GM12878 (cell line): ENCODE measurements around the gene NISCH. TPM values are rescaled to one million over a fixed set of nuclear protein-coding genes. Genes with fewer than 3 reads are reported as not detected.

Experiments
- ATAC-seq: fragments of 200-7000 bp; cut with Tn5 transposase; 3 replicates; pipeline ENCODE4 v1.9.1; 2020; ENCODE audit warnings: mild to moderate bottlenecking, moderate library complexity
- BruUV-seq: library from RNA; stranded (reverse); fragments of 400-500 nt; replicated peaks from 2 replicates; lab custom pipeline; 2021; lab: Mats Ljungman, UMichigan
- CTCF ChIA-PET: fragments of 300-600 bp; sonication (Branson Sonifier 250); formaldehyde crosslinking; extraction: SDS; loops from one replicate; lab custom pipeline; 2021; ENCODE audit warnings: inconsistent platforms; lab: Yijun Ruan, JAX
- POLR2A ChIA-PET: fragments of 350-600 bp; formaldehyde crosslinking; extraction: SDS; loops from one replicate; lab custom pipeline; 2021; ENCODE audit warnings: inconsistent platforms; lab: Charles Lee
- RAD21 ChIA-PET: fragments of 300-600 bp; sonication (Branson Sonifier 250); formaldehyde crosslinking; loops from one replicate; lab custom pipeline; 2023; ENCODE audit warnings: antibody characterized with exemption; ENCODE audit not compliant: unreplicated experiment; lab: Charles Lee
- SMC1A ChIA-PET: fragments of 300-600 bp; sonication (Branson Sonifier 250); formaldehyde crosslinking; loops from one replicate; lab custom pipeline; 2023; ENCODE audit not compliant: unreplicated experiment, uncharacterized antibody; lab: Charles Lee
- DNase-seq: peaks from one replicate; pipeline ENCODE4 v3.0.0-alpha.2; 2011; ENCODE audit warnings: low read depth, low spot score
- FAIRE-seq: peaks from 3 replicates; lab custom pipeline; 2011; peaks lifted over from hg19 to GRCh38; lab: Jason Lieb, UNC
- H2AFZ ChIP-seq: 2 replicates; pipeline ENCODE4 v1.6.0; 2011; ENCODE audit warnings: low read depth, low read length, control low read depth; ENCODE audit not compliant: control insufficient read depth
- H3K27ac ChIP-seq: 2 replicates; pipeline ENCODE4 v1.5.1; 2011; ENCODE audit warnings: control low read depth; ENCODE audit not compliant: control insufficient read depth, insufficient read depth
- H3K27me3 ChIP-seq, 2 experiments: replicated peaks in 1 of 2; 2 replicates each; pipeline versions ENCODE4 v1.6.0 to v1.6.1; 2011; ENCODE audit warnings: low read length in 1 of 2; ENCODE audit not compliant: control insufficient read depth in 2 of 2, insufficient read depth in 2 of 2
- H3K36me3 ChIP-seq, 2 experiments: 2 replicates each; pipeline ENCODE4 v1.5.1; 2011; ENCODE audit warnings: low read length in 1 of 2; ENCODE audit not compliant: control insufficient read depth in 2 of 2, insufficient read depth in 2 of 2
- H3K4me1 ChIP-seq: 2 replicates; pipeline ENCODE4 v1.6.1; 2011; ENCODE audit warnings: mild to moderate bottlenecking, low read length, moderate library complexity, mixed read lengths; ENCODE audit not compliant: control insufficient read depth, insufficient read depth
- H3K4me2 ChIP-seq: 2 replicates; pipeline ENCODE4 v1.6.0; 2011; ENCODE audit warnings: control low read depth; ENCODE audit not compliant: control insufficient read depth, insufficient read depth
- H3K4me3 ChIP-seq: fragments of 200-600 bp; sonication (generic); 2 replicates; pipeline ENCODE4 v1.5.1; 2016
- H3K79me2 ChIP-seq: 2 replicates; pipeline ENCODE4 v1.6.0; 2011; ENCODE audit warnings: low read length; ENCODE audit not compliant: control insufficient read depth, insufficient read depth
- H3K9ac ChIP-seq: 2 replicates; pipeline ENCODE4 v1.8.0; 2011; ENCODE audit warnings: low read length, control low read depth, mixed read lengths; ENCODE audit not compliant: control insufficient read depth, insufficient read depth
- H3K9me3 ChIP-seq: replicated peaks from 3 replicates; pipeline ENCODE4 v1.5.1; 2011; ENCODE audit warnings: mild to moderate bottlenecking, low read length; ENCODE audit not compliant: control insufficient read depth, insufficient read depth
- H4K20me1 ChIP-seq: 2 replicates; pipeline ENCODE4 v1.6.0; 2011; ENCODE audit not compliant: control insufficient read depth, insufficient read depth
- CHD1 ChIP-seq: IDR thresholded peaks from 2 replicates; pipeline ENCODE4 v1.6.1; 2012; ENCODE audit warnings: low read depth, low read length, improper control_type of control experiment
- EGR1 ChIP-seq, 2 experiments: IDR thresholded peaks; 1 replicate in 1 of 2; 2 replicates in 1 of 2; pipeline ENCODE4 v1.6.1; 2011 to 2012; ENCODE audit warnings: low read depth in 2 of 2, low read length in 2 of 2, borderline replicate concordance in 1 of 2, mild to moderate bottlenecking in 1 of 2, moderate library complexity in 1 of 2
- ESRRA ChIP-seq: IDR thresholded peaks from 2 replicates; pipeline ENCODE4 v1.6.1; 2012; ENCODE audit warnings: mild to moderate bottlenecking, low read length, improper control_type of control experiment
- IRF4 ChIP-seq: IDR thresholded peaks from 2 replicates; pipeline ENCODE4 v1.6.1; 2011; ENCODE audit warnings: low read depth, low read length
- KAT2A ChIP-seq: conservative IDR thresholded peaks from 2 replicates; pipeline ENCODE4 v1.6.1; 2011; ENCODE audit warnings: low read depth, low read length; ENCODE audit not compliant: control insufficient read depth
- KLF5 ChIP-seq: fragments of 450-650 bp; IDR thresholded peaks from 2 replicates; pipeline ENCODE4 v1.6.1; 2014; ENCODE audit warnings: mild to moderate bottlenecking; ENCODE audit not compliant: partially characterized antibody
- NFXL1 ChIP-seq: fragments of 450-650 bp; IDR thresholded peaks from 2 replicates; pipeline ENCODE4 v1.6.1; 2017; ENCODE audit warnings: antibody characterized with exemption, mild to moderate bottlenecking, borderline replicate concordance
- NRF1 ChIP-seq: conservative IDR thresholded peaks from 2 replicates; pipeline ENCODE4 v1.6.1; 2011; ENCODE audit warnings: mild to moderate bottlenecking, low read depth, low read length, improper control_type of control experiment
- PAX5 ChIP-seq: IDR thresholded peaks from 2 replicates; pipeline ENCODE4 v1.6.1; 2011; ENCODE audit warnings: low read depth, low read length, borderline replicate concordance
- RCOR1 ChIP-seq: conservative IDR thresholded peaks from 2 replicates; pipeline ENCODE4 v1.6.1; 2012; ENCODE audit warnings: low read depth, low read length, improper control_type of control experiment
- SIN3A ChIP-seq: IDR thresholded peaks from 2 replicates; pipeline ENCODE4 v1.6.1; 2012; ENCODE audit warnings: low read depth, low read length, improper control_type of control experiment
- SUZ12 ChIP-seq: fragments of 200-600 bp; sonication (generic); IDR thresholded peaks from one replicate; pipeline ENCODE4 v1.6.1; 2018; ENCODE audit warnings: antibody characterized with exemption, mild to moderate bottlenecking; ENCODE audit not compliant: unreplicated experiment
- TCF7 ChIP-seq: IDR thresholded peaks from 2 replicates; pipeline ENCODE4 v1.6.1; 2014; ENCODE audit warnings: antibody characterized with exemption, borderline replicate concordance
- WGBS: methylation state at CpG from one replicate; pipeline ENCODE4 v1.1.6; 2016; ENCODE audit warnings: low lambda C conversion rate; ENCODE audit not compliant: insufficient replicate concordance, insufficient coverage; ENCODE audit errors: missing lambda C conversion rate; 5-methylcytosine and 5-hydroxymethylcytosine counted together
- in situ Hi-C: fragments of 300-500 bp; cut with MboI; formaldehyde crosslinking; loops from 9 replicates; pipeline ENCODE4 v1.14.3; 2018; ENCODE audit warnings: mixed read lengths
- intact Hi-C: fragments of 100-400 bp; cut with micrococcal nuclease; formaldehyde crosslinking; loops from one replicate; pipeline ENCODE4 v1.14.2; 2022; ENCODE audit not compliant: unreplicated experiment
- polyA plus RNA-seq, 11 experiments: library from polyadenylated mRNA; depleted of rRNA in 4 of 11; unstranded in 6 of 11; stranded (reverse) in 5 of 11; fragments of >200 nt; fragmentation: Nextera tagmentation in 4 of 11; fragmentation: Illumina TruSeq in 1 of 11; extraction: Ambion mirVana in 4 of 11; extraction: Trizol in 1 of 11; gene quantifications; 1 replicate in 1 of 11; 2 replicates in 10 of 11; pipeline versions ENCODE4 v1.2.1 to v1.2.3, GENCODE V29; 2011 to 2016; ENCODE audit warnings: inconsistent platforms in 2 of 11, missing spikeins in 2 of 11, low read depth in 1 of 11
- total RNA-seq, 4 experiments: library from RNA; depleted of rRNA in 3 of 4; stranded (reverse); fragments of >200 nt in 3 of 4; fragmentation: Illumina TruSeq in 1 of 4; extraction: Trizol in 1 of 4; gene quantifications; 2 replicates each; pipeline versions ENCODE4 v1.2.1 to v1.2.3, GENCODE V29; 2013 to 2021

NISCH gene
- total and polyA plus RNA-seq, 10 of the 15 experiments (the other 5 are each of a cell fraction or from before 2014, with no cell fraction given), result 0.76 to 52.5 (median 24.6) TPM

- no TSS peak for BruUV-seq
- ChIA-PET SMC1A (no interaction called here), RAD21 (no interaction called here), CTCF (no interaction called here), POLR2A (no interaction called here)
- Histone ChIP-seq H3K79me2 (no peaks in the 10 kb centered on the region), H3K36me3 (peaks cover 18 to 20% of the 10 kb centered on the region in 2 experiments; a peak in 3 of 4 replicates), H3K4me3 (no peak overlapping the region), H3K4me2 (no peak overlapping the region), H4K20me1 (no peaks in the 10 kb centered on the region), H3K4me1 (no peaks in the 10 kb centered on the region), H3K9ac (no peak overlapping the region)
- in situ Hi-C loops (no loop called here), intact Hi-C loops (no loop called here)
- no peak for DNase-seq
- no peak for FAIRE-seq
- TF ChIP-seq SIN3A, result no peak
- no peak for TF ChIP-seq NFXL1
- no peak for TF ChIP-seq SUZ12
- TF ChIP-seq IRF4, result no peak
- no peak for TF ChIP-seq TCF7
- no peak for TF ChIP-seq PAX5
- no peak for TF ChIP-seq NRF1
- no peak for TF ChIP-seq KAT2A
- no peak for TF ChIP-seq KLF5
- no peak for TF ChIP-seq RCOR1
- no peak for TF ChIP-seq CHD1
- no peak for TF ChIP-seq ESRRA
- no peak for TF ChIP-seq EGR1 (IDR thresholded peaks at IDR 0.05; ENCODE audit: borderline replicate concordance in 1 of 2, low read depth in 2 of 2, low read length in 2 of 2)
- TF ChIP-seq, all 136 proteins: peak for 0
- Histone ChIP-seq H3K27ac (no peak overlapping the region), H3K27me3 (no peaks in the 10 kb centered on the region), H3K9me3 (no peaks in the 10 kb centered on the region), H2AFZ (no peak overlapping the region)
- WGBS, result 100% methylated on average over 5 of the region's 5 CpGs
- no peak for ATAC-seq
These were observed 13.6 kb downstream of the NISCH start for GRCh38 chr3:52469001-52469400.
